Measurements from ENCODE around the gene LRRC3.

GRCh38 chr21:44449473-44450363 lies 5.6 kb upstream of the LRRC3 start:
- no peak for TF ChIP-seq CTCF (IDR thresholded peaks at IDR 0.05)
- TF ChIP-seq POLR2A (IDR thresholded peaks at IDR 0.05), result no peak

Data from esophagus squamous epithelium (tissue), 4 donors.